Measurements from ENCODE around the gene ACTN2.

The ACTN2 gene

DNA sequence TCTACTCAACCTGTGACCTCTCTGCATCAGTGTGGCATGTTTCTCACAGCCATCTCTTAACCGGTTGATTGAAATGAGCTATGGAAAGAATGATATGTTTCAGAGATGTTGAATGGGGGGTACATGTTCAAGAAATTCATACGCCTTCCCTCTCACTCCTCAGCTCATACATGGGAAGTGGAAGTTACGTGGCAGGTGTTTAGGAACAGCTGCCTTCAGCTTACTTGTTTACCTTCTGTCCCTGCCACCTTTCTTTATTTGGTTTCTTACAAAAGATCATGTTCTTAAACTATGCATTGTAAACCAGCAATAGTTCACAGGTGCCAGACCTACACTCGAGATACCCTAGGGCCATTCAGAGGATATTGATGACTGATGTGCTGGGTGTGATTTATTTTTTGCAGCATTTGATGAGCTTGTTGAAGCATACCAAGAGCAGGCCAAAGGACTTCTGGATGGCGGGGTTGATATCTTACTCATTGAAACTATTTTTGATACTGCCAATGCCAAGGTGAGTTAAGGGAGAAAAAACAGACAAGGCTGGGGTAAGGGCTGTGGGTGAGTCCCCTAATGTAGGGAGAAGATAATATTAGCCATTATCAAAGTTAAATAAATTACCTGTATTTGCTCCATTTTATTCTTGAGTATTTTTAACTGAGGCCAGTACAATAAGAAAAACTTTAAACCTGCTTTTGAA lies 126.2 kb downstream of the ACTN2 start:
- no peak overlapping the region for H3K4me3 ChIP-seq (ENCODE audit: low read depth, low read length)
